Subcutaneous adipose tissue (tissue), 4 donors: Measurements from ENCODE around the gene SINHCAF. TPM values are rescaled to one million over a fixed set of nuclear protein-coding genes. Genes with fewer than 3 reads are reported as not detected.

Experiments used
- CTCF ChIP-seq: fragments of 450-650 bp; IDR thresholded peaks from one replicate; pipeline ENCODE4 v1.5.1; 2016; ENCODE audit warnings: low read depth, mild to moderate bottlenecking, control low read depth, antibody characterized with exemption, moderate library complexity
- total RNA-seq, 4 donors: library from RNA; depleted of rRNA; stranded (reverse); fragments of >200 nt; gene quantifications; one replicate each; pipeline ENCODE4 v1.1.0, GENCODE V29; 2016

Gene SINHCAF
- total RNA-seq, 4 donors from 2014 or later: 13.2 to 23.6 (median 17.4) TPM

- no peak for TF ChIP-seq CTCF
Observed at GRCh38 chr12:31280183-31280582, 45.8 kb downstream of the SINHCAF start.

- no peak for TF ChIP-seq CTCF
Observed at GRCh38 chr12:31279390-31279924, 46.5 kb downstream of the SINHCAF start.

- TF ChIP-seq CTCF: no peak
Observed at GRCh38 chr12:31278832-31279231, 47.1 kb downstream of the SINHCAF start.

- no peak for TF ChIP-seq CTCF
Observed at GRCh38 chr12:31278424-31278823, 47.5 kb downstream of the SINHCAF start.

- TF ChIP-seq CTCF: no peak
Observed at GRCh38 chr12:31277081-31277480, 48.9 kb downstream of the SINHCAF start.

GRCh38 chr12:31275491-31275890, 50.5 kb downstream of the SINHCAF start:
- no peak for TF ChIP-seq CTCF

- TF ChIP-seq CTCF: no peak
Observed at GRCh38 chr12:31274520-31275300, 51.2 kb downstream of the SINHCAF start.
